Measurements from ENCODE around the gene DTX3L.

DNA sequence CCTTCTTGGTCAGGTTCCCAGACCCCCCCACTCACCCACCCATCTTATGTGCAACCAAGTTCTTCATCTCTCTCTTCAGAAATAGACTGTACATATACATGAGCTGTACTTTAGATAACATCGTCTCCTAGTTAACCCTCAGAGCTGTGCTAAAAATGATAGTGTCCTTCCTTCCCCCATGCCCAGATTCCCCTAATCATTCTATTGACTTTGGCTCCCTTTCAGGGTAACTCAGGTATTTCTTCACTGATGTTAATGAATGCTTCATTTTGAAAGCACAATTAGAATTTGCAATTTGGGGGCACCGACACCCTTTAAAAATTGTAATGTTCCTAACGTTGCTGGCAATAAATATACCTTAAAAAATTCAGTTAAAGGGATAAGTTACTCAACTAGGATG, 11.0 kb upstream of the DTX3L start:
- TF ChIP-seq WRNIP1 (IDR thresholded peaks at IDR 0.05; ENCODE audit: borderline replicate concordance, low read depth, low read length) (no peak), POLR2A (IDR thresholded peaks at IDR 0.05; ENCODE audit: low read depth, low read length) (no peak), YY1 (IDR thresholded peaks at IDR 0.05; ENCODE audit: low read depth, low read length) (no peak), SMC3 (IDR thresholded peaks at IDR 0.05; ENCODE audit: borderline replicate concordance, low read length) (no peak), CUX1 (IDR thresholded peaks at IDR 0.05; ENCODE audit: insufficient replicate concordance, low read depth, low read length) (no peak), JUND (IDR thresholded peaks at IDR 0.05; ENCODE audit: low read depth, low read length) (no peak)
- TF ChIP-seq, protein P1, sequence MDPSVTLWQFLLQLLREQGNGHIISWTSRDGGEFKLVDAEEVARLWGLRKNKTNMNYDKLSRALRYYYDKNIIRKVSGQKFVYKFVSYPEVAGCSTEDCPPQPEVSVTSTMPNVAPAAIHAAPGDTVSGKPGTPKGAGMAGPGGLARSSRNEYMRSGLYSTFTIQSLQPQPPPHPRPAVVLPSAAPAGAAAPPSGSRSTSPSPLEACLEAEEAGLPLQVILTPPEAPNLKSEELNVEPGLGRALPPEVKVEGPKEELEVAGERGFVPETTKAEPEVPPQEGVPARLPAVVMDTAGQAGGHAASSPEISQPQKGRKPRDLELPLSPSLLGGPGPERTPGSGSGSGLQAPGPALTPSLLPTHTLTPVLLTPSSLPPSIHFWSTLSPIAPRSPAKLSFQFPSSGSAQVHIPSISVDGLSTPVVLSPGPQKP (IDR thresholded peaks at IDR 0.05; ENCODE audit: low read depth, low read length) = no peak
- TF ChIP-seq, protein P2, sequence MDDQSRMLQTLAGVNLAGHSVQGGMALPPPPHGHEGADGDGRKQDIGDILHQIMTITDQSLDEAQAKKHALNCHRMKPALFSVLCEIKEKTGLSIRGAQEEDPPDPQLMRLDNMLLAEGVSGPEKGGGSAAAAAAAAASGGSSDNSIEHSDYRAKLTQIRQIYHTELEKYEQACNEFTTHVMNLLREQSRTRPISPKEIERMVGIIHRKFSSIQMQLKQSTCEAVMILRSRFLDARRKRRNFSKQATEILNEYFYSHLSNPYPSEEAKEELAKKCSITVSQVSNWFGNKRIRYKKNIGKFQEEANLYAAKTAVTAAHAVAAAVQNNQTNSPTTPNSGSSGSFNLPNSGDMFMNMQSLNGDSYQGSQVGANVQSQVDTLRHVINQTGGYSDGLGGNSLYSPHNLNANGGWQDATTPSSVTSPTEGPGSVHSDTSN (IDR thresholded peaks at IDR 0.05; ENCODE audit: insufficient replicate concordance, low read depth, low read length) = no peak
- TF ChIP-seq, protein P3, sequence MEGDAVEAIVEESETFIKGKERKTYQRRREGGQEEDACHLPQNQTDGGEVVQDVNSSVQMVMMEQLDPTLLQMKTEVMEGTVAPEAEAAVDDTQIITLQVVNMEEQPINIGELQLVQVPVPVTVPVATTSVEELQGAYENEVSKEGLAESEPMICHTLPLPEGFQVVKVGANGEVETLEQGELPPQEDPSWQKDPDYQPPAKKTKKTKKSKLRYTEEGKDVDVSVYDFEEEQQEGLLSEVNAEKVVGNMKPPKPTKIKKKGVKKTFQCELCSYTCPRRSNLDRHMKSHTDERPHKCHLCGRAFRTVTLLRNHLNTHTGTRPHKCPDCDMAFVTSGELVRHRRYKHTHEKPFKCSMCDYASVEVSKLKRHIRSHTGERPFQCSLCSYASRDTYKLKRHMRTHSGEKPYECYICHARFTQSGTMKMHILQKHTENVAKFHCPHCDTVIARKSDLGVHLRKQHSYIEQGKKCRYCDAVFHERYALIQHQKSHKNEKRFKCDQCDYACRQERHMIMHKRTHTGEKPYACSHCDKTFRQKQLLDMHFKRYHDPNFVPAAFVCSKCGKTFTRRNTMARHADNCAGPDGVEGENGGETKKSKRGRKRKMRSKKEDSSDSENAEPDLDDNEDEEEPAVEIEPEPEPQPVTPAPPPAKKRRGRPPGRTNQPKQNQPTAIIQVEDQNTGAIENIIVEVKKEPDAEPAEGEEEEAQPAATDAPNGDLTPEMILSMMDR (IDR thresholded peaks at IDR 0.05 in 2 of 3, conservative IDR thresholded peaks at IDR 0.05 in 1 of 3; ENCODE audit: control insufficient read depth in 2 of 3, extremely low read depth in 1 of 3, insufficient read depth in 1 of 3, low read depth in 3 of 3, low read length in 3 of 3) = no peak
